RWPE2 (cell line): ENCODE measurements around the gene FARP2.

Source experiments
- ATAC-seq: fragments of 200-7000 bp; cut with Tn5 transposase; 3 replicates; pipeline ENCODE4 v1.9.1; 2021; ENCODE audit warnings: low read depth
- DNase-seq: peaks from one replicate; pipeline ENCODE4 v3.0.0-alpha.2; 2020; ENCODE audit warnings: low spot score
- H3K27ac ChIP-seq: fragments of 450-650 bp; 2 replicates; pipeline ENCODE4 v1.5.1; 2017; ENCODE audit warnings: mild to moderate bottlenecking; ENCODE audit not compliant: poor library complexity, severe bottlenecking
- H3K27me3 ChIP-seq: fragments of 250-450 bp; sonication (Bioruptor Pico); 2 replicates; pipeline ENCODE4 v1.5.1; 2021; ENCODE audit warnings: mild to moderate bottlenecking, moderate library complexity; ENCODE audit not compliant: insufficient read depth, poor library complexity, severe bottlenecking
- H3K36me3 ChIP-seq: fragments of 250-450 bp; sonication (Bioruptor Pico); 2 replicates; pipeline ENCODE4 v1.5.1; 2020; ENCODE audit warnings: low read depth, mild to moderate bottlenecking, moderate library complexity
- H3K4me1 ChIP-seq: fragments of 250-450 bp; sonication (Bioruptor Pico); 2 replicates; pipeline ENCODE4 v1.5.1; 2021; ENCODE audit warnings: mild to moderate bottlenecking, moderate library complexity; ENCODE audit not compliant: insufficient read depth, poor library complexity, severe bottlenecking
- H3K4me3 ChIP-seq: fragments of 250-450 bp; sonication (Bioruptor Pico); 2 replicates; pipeline ENCODE4 v1.5.1; 2021; ENCODE audit warnings: mild to moderate bottlenecking, moderate library complexity; ENCODE audit not compliant: severe bottlenecking
- H3K9me3 ChIP-seq: fragments of 250-450 bp; sonication (Bioruptor Pico); 2 replicates; pipeline ENCODE4 v1.5.1; 2021; ENCODE audit warnings: mild to moderate bottlenecking, moderate library complexity; ENCODE audit not compliant: severe bottlenecking
- TF ChIP-seq, protein P1 (sequence below): fragments of 450-650 bp; IDR thresholded peaks from one replicate; pipeline ENCODE4 v1.5.1; 2017; ENCODE audit warnings: mild to moderate bottlenecking, moderate library complexity; ENCODE audit not compliant: poor library complexity, severe bottlenecking

The FARP2 gene

DNA sequence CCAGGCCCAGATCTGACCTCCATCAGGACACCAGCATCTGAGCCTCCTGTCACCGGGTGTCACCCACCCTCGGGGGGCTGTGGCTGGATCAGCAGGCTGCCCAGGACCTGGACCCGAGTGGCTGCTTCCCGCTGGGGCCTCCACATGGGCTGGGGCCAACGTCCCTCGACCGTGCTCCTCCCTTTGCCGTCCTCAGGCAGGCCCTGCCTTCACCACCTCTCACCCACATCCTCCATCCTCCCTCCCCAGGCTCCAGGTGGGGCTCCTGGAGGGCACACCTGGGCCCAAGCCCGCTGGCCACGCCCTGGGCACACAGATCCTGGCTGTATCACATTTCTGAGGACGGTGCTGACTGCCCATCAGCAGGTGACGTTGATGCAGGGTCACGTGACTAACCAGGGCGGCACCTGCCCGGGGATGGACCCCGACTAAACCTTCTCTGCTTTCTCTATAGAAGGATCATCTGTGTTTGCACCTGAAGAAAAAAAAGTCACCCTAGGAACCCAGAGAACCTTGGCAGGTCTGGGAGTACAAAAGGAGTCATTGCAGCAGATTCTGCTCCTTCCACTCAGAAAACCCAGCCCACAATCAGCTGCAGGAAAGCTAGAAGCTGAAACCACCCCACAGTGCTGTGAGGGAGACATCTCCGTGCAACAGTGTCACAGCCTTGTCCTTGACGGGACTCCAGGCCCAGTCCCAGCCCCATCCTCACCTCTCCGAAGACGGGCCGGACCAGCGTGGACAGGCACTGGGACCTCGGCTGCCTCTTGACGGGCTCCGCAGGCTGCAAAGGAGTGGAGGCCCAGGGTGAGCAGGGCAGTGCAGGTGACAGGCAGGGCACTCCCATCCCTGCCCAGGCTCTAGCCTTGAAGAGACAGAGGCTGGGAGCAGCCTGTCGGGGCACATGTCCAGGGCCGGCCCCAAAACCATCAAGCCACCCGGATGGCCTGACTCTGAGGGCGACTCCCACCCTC is 141.1 kb downstream of the FARP2 start:
- peaks cover 47% of the 10 kb centered on the region for H3K36me3 ChIP-seq
- DNase-seq = no peak

DNA sequence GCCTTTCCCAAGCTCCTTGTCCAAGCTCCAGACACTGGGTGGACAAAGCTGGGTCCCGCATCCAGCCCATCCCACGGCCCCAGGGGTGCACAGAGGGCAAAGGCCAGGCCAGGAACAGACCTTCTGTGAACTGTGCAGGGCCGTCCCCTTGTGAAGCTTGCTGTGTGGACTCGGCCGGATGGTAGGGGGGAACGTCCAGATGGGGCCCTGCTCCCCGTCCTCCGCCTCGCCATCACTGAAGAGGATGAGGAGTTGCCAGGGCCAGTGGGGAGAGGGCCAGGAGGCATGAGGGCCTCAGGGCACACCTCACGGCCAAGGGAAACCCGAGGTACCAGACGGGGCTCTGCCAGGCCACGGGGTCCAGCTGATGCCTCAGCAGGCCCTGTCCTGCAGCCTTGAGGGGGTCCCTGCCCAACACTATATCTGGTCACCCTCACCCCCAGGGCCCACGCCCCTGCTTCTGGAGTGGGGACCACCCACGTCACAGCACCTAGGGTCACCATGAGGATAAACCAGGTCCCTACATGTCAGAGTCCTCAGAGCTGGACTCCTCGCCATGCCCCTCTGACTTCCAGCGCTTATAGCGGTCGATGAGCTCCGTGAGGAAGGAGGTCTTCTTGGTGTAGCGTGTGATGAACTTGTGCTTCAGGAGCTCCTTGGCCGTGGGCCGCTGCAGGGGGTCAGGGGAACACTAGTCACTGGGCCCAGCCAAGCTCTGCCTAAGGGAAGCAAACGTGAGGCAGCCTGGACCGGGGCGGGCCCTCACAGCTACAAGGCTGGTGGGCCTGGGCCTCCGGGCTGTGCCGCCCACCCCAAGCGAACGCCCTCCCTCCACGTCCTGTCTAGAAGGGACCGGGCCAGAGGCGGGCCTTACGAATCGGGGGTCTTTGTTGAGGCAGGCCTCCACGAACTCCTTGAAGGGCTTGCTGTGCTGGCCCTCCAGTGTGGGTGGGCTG is 142.3 kb downstream of the FARP2 start:
- Histone ChIP-seq H3K27me3 (no peaks in the 10 kb centered on the region), H3K9me3 (no peaks in the 10 kb centered on the region), H3K27ac (no peak overlapping the region), H3K36me3 (peaks cover 48% of the 10 kb centered on the region), H3K4me1 (no peaks in the 10 kb centered on the region), H3K4me3 (no peak overlapping the region)
- DNase-seq (no peak), ATAC-seq (no peak)
- TF ChIP-seq, protein P1, sequence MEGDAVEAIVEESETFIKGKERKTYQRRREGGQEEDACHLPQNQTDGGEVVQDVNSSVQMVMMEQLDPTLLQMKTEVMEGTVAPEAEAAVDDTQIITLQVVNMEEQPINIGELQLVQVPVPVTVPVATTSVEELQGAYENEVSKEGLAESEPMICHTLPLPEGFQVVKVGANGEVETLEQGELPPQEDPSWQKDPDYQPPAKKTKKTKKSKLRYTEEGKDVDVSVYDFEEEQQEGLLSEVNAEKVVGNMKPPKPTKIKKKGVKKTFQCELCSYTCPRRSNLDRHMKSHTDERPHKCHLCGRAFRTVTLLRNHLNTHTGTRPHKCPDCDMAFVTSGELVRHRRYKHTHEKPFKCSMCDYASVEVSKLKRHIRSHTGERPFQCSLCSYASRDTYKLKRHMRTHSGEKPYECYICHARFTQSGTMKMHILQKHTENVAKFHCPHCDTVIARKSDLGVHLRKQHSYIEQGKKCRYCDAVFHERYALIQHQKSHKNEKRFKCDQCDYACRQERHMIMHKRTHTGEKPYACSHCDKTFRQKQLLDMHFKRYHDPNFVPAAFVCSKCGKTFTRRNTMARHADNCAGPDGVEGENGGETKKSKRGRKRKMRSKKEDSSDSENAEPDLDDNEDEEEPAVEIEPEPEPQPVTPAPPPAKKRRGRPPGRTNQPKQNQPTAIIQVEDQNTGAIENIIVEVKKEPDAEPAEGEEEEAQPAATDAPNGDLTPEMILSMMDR = no peak

More for the DNA sequence above, 141.1 kb downstream of the FARP2 start:
- H3K4me1 ChIP-seq = no peaks in the 10 kb centered on the region
- ATAC-seq = no peak
- H3K27me3 ChIP-seq = no peaks in the 10 kb centered on the region
- TF ChIP-seq, protein P1 = no peak
- no peaks in the 10 kb centered on the region for H3K9me3 ChIP-seq
- no peak overlapping the region for H3K27ac ChIP-seq
- H3K4me3 ChIP-seq = no peak overlapping the region

DNA sequence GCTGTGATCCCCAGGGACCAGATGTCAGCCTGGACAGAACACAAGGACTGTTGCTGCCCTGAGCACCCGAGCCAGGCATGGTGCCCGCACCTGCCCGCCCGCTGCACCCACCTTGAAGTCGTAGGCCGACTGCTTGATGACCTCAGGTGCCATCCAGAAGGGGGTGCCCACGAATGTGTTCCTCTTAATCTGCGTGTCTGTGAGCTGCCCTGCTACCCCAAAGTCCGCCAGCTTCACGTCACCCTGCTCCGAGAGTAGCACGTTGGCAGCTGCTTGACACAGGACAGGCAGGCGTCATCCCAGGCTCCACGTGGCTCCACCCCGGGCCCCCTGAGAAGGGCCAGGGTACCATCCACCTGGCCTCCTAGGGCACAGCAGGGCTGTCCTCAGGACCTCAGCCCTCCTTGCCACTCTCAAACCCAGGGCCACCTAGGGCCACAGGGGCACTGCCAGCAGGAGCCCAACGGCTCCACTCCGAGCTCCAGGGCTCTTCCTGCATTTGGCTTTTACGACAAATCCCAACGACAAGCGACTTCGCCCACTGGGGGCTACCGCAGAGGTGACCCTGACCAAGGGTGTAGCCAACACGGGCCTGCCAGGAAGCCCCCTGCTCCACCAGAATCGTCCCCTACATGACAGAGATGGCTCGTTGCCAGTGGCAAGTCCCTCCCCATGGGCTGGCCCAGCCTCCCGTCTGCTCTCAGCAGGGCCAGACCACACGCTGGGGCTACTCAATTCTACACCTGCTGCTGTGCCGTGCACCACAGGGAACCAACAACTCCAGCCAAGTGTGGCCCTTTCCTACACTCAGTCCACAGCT is 143.3 kb downstream of the FARP2 start:
- ATAC-seq (no peak), DNase-seq (no peak)
- no peaks in the 10 kb centered on the region for H3K4me1 ChIP-seq
- TF ChIP-seq, protein P1 = no peak
- H3K27me3 ChIP-seq = no peaks in the 10 kb centered on the region
- H3K9me3 ChIP-seq = no peaks in the 10 kb centered on the region
- peaks cover 48% of the 10 kb centered on the region for H3K36me3 ChIP-seq
- no peak overlapping the region for H3K4me3 ChIP-seq
- H3K27ac ChIP-seq = no peak overlapping the region

DNA sequence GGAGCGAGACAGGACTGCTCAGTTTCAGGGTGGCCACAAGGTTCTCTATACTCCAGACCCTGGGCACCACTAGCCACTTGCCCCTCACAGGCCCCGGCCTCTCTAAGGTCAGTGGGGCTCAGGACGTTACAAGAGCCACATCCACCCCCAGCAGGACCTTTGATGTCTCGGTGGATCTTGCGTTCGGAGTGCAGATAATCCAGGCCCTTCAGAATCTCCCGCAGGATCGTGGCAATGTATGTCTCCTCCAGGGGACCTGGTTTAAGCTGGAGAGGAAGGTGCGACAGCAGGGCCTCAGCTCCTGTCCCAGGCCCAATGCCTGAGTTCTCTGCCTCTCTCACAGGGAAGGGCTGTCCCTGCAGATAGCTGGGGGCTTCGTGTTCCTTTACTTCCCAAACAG is 143.9 kb downstream of the FARP2 start:
- Histone ChIP-seq H3K9me3 (no peaks in the 10 kb centered on the region), H3K27me3 (no peaks in the 10 kb centered on the region), H3K4me3 (no peak overlapping the region), H3K36me3 (peaks cover 42% of the 10 kb centered on the region), H3K4me1 (no peaks in the 10 kb centered on the region), H3K27ac (no peak overlapping the region)
- ATAC-seq = no peak
- TF ChIP-seq, protein P1 = no peak
- DNase-seq = no peak
